Activated gamma-delta T cell treated with Interleukin-2 at 50 U/mL for 16 hours (primary cell): ENCODE data around the gene SOX10.

Experiments used
- DNase-seq: peaks from one replicate; pipeline ENCODE4 v3.0.0-alpha.2; 2020

Gene SOX10

GRCh38 chr22:38016182-38017151 is 32.1 kb upstream of the SOX10 start:
- no peak for DNase-seq

GRCh38 chr22:38014083-38014482 is 29.7 kb upstream of the SOX10 start:
- no peak for DNase-seq

GRCh38 chr22:38012604-38013072 is 28.3 kb upstream of the SOX10 start:
- DNase-seq: no peak

GRCh38 chr22:38009000-38009806 is 24.8 kb upstream of the SOX10 start:
- DNase-seq: no peak

- no peak for DNase-seq
These were observed 23.1 kb upstream of the SOX10 start for GRCh38 chr22:38007330-38007902.

- DNase-seq: no peak
These were observed 22.6 kb upstream of the SOX10 start for GRCh38 chr22:38006906-38007305.

GRCh38 chr22:38005943-38006342 is 21.6 kb upstream of the SOX10 start:
- DNase-seq: no peak

GRCh38 chr22:37999640-38000272 is 15.4 kb upstream of the SOX10 start:
- no peak for DNase-seq

GRCh38 chr22:37999236-37999635 is 14.9 kb upstream of the SOX10 start:
- DNase-seq: no peak

GRCh38 chr22:37998543-37998942 is 14.2 kb upstream of the SOX10 start:
- no peak for DNase-seq

- no peak for DNase-seq
These were observed 12.3 kb upstream of the SOX10 start for GRCh38 chr22:37996515-37997246.

GRCh38 chr22:37996079-37996478 is 11.7 kb upstream of the SOX10 start:
- peak; percentile 18 for DNase-seq

GRCh38 chr22:37995460-37995859 is 11.1 kb upstream of the SOX10 start:
- DNase-seq: no peak

- DNase-seq: no peak
These were observed 10.6 kb upstream of the SOX10 start for GRCh38 chr22:37994982-37995381.

GRCh38 chr22:37994049-37994448 is 9.7 kb upstream of the SOX10 start:
- DNase-seq: peak; percentile 55

- no peak for DNase-seq
These were observed 7.5 kb upstream of the SOX10 start for GRCh38 chr22:37991731-37992442.

GRCh38 chr22:37990862-37991261 is 6.5 kb upstream of the SOX10 start:
- DNase-seq: no peak

- no peak for DNase-seq
These were observed 5.9 kb upstream of the SOX10 start for GRCh38 chr22:37990301-37990700.

GRCh38 chr22:37989146-37990045 is 5.0 kb upstream of the SOX10 start:
- DNase-seq: no peak

- DNase-seq: no peak
These were observed 2.0 kb upstream of the SOX10 start for GRCh38 chr22:37986371-37986770.
